Sciatic nerve (tissue), 2 donors: ENCODE data around the gene C21orf91. TPM values are rescaled to one million over a fixed set of nuclear protein-coding genes. Genes with fewer than 3 reads are reported as not detected.

ENCODE experiments used
- ATAC-seq: fragments of 200-7000 bp; cut with Tn5 transposase; one replicate; pipeline ENCODE4 v1.9.1; 2020; ENCODE audit warnings: mild to moderate bottlenecking, moderate library complexity
- DNase-seq: peaks from one replicate; pipeline ENCODE4 v3.0.0-alpha.2; 2020; ENCODE audit warnings: low spot score
- intact Hi-C: fragments of 100-400 bp; cut with DNase I; formaldehyde crosslinking; loops from one replicate; pipeline ENCODE4 v1.14.2; 2022
- total RNA-seq: library from RNA; stranded (reverse); fragmentation: NEBNext Ultra II Directional; extraction: Animal tissue kit (Norgen Biotek cat#: 25700); gene quantifications from one replicate; pipeline ENCODE4 v1.2.1, GENCODE V29; 2021
- donor health status: DM: no; HTN: no; CAD: no.
- donor health status: DM: no; HTN: no; CAD: no.

Gene C21orf91
- 24.4 TPM for total RNA-seq

DNA sequence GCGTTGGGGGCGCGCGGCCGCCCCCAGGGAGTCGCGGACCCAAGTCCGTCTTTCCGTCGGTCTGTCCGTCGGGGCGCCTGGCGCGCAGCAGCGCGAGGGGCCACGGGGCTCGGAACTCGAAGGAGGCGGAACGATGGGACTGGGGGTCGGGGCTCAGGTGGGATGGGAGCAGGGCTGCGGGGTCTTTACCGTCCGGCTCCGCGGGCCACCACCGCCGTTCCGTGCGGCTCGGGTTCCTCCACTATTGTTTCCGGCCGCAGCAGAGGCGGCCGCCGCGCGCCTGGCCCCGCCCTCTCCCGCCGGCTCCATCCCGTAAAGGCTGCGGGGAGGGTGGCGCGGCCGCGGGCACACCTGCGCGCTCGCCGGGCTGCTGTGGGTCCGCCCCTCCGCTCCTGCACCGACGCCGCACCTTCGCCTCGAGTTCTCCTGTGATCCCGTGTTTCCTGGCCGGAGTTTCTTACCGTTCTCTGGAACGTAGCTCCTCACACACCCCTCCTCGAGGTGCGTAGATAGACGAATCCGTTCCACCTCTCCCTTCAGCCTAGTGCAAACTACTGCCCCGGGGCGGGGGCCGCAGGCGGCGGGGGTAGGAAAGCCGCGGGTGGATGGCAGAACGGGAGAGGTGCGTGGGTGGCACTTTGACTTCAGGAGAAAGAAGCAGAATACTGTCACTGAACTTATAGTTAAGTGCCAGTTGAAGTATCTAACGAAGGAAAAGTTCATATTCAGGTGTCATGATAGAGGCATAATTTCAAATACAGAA, at the start of gene C21orf91:
Gene C21orf91 (minus strand): TSS at position 243 of the 763 bp plus-strand sequence. CDS start 1,038 bp downstream, outside the sequence.
- intact Hi-C loops: no loop called here
- DNase-seq: peak; percentile 91
- ATAC-seq: peak; percentile 98

DNA sequence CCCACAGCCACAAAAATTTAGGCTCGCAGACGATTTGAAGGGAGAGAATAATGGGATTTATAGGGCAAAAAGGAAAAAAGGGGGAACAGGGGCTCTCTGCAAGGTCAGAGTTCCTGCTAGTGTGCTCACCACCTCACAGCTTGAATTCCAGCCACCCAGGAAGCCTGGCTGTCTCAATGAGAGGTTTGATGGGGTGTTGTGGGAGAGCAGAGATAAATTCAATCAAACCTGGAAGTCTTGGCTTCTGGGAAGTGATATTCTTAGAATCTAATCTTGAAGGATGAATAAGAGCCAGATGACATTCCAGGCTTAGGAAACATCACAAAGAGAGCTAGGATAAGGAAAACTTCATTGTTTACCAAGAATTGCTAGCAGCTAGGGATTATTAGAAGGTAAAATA, 47.4 kb upstream of the C21orf91 start:
- intact Hi-C loops: no loop called here
- no peak for ATAC-seq
- DNase-seq: no peak

- no peak for DNase-seq
- no peak for ATAC-seq
- intact Hi-C loops: no loop called here
Measured at GRCh38 chr21:17859661-17860060, 40.5 kb upstream of the C21orf91 start.

DNA sequence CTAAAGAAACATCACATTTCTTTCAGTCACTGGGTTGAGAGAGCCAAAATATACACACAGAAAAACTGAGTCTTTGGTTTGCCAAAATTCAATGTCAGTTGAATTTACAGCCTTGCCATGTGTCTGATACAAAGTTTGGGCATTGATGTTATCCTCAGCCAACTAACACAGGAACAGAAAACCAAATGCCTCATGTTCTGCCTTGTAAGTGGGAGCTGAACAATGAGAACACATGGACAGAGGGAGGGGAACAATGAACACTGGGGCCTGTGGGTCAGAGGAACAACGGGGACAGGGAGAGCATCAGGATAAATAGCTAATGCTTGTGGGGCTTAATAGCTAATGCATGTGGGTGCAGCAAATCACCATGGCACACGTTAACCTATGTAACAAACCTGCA, 39.6 kb upstream of the C21orf91 start:
- no peak for ATAC-seq
- intact Hi-C loops: no loop called here

DNA sequence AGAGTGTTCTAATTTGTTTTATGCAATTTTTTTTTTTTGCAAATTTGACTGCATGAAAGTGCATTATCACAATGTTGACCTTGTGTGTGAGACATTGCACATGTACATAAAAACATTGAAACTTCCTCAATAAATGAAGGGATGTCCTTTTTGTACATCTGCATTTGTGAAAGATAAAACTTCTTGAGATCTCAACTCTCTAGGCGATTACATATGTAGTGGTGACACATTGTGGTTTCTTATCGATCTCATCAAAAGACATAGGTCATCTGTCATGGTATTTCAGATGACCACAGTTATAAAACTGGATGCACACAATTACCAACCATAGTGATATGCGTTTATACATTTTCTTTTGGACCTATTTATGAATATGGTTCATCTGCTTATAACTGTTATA, 35.6 kb upstream of the C21orf91 start:
- no peak for DNase-seq
- ATAC-seq: no peak
- intact Hi-C loops: no loop called here

More for the DNA sequence above, 39.6 kb upstream of the C21orf91 start:
- DNase-seq: no peak

DNA sequence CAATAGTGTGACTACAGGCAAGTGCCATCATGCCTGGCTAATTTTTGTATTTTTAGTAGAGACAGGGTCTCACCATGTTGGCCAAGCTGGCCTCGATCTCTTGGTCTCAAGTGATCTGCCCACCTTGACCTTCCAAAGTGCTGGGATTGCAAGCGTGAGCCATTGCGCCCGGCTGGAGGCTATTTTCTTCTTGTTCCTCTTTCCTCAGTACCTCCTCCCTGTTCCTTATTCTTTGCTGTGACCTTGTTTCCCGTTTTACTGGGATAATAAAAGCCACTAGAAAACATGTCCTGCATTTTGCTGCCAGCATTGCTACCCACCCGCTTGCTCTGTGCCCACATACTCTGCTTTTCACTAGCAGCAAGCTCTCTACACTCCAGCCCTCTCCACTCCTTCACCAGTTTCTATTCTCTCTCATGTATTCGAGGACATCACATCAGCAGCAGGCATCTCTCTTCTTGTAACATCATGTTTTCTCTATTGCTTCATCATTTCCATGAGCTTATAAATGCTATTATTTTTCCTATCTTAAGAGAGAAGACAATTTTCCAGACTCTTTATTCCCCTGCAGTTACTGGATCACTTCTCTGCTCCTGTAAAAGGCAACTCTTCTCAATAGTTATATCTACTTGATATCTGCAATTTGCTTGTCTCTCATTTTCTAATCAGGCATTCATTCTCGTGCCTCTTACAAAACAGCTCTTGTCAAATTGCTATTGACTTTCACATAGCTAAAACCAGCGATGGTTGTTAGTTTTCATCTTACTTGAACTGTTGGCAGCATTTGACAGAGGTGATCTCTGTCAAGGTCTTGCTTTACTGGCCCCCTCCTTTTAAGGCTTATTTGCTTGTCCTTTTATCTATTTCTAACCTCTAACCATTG, 34.5 kb upstream of the C21orf91 start:
- DNase-seq (no peak), ATAC-seq (no peak)
- intact Hi-C loops: no loop called here

DNA sequence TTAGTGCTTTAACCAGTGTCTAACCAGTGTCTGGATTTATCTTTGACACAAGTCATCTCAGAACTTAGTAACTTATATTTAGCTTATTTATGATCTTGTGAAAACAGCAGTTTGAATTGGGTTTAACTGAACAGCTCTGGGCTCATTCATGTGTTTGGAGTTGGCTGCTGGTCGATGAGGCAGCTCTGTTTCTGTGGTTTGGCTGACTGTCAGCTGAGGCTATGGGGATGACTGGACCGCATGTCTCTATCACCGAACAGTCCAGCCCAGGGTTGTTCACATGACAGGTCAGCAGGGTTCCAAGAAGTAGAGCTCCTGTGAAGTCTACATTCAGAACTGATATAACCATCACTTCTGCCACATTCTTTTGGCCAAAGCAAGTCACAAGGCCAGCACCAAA, 29.1 kb upstream of the C21orf91 start:
- peak; percentile 65 for DNase-seq
- intact Hi-C loops: no loop called here
- ATAC-seq: peak; percentile 87

DNA sequence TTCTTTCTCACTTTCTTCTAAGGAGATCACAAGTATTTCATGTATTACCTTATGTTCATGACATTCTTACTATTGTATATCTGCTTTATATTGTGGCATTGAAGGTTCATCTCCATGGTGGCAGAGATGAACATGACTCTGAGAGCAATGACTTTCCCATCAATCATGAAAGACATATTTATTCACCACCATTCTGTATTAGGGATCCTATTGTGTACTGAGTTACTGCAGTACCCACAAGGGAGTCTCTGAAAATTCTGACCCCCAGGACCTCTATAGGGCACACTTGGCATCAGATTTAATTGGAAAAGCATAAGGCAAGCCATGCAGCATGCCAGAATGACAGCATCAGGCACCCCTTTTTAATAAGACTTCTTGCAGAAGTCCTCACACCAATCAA, 21.9 kb upstream of the C21orf91 start:
- intact Hi-C loops: no loop called here
- no peak for DNase-seq
- no peak for ATAC-seq

DNA sequence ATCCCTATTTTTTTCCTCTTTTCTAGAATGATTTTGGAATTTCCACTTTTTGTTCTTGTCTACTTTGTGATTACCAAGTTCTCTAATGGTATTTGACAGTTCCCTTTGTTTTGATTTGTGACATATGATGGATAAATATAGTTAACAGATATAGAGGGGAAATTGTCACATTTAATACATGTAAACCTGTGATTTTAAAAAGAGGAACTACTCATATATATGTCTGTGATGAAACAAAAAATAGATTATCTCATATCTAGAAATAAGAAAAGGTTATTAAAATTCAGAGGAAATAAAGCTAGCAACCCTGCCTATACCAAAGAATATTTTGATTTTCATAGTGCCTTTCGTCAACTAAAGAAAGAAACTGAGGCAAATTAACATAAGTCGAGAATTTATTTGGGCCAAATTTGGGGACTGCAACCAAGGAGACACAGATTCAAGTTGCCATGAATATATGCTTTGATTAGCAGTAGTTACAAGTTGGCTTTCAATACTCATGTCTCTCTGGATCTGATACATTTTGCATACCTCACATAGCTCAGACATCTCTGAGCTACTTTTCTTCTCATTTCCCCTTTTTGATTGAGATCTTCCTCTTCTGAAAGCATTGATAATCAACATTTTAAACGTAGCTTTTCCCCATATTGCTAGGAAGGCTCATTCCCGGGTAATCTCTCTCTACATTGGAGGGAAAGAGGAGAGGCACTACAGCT, 15.6 kb upstream of the C21orf91 start:
- no peak for DNase-seq
- intact Hi-C loops: no loop called here
- no peak for ATAC-seq

- ATAC-seq (no peak), DNase-seq (no peak)
- intact Hi-C loops: no loop called here
Measured at GRCh38 chr21:17829472-17829871, 10.3 kb upstream of the C21orf91 start.

DNA sequence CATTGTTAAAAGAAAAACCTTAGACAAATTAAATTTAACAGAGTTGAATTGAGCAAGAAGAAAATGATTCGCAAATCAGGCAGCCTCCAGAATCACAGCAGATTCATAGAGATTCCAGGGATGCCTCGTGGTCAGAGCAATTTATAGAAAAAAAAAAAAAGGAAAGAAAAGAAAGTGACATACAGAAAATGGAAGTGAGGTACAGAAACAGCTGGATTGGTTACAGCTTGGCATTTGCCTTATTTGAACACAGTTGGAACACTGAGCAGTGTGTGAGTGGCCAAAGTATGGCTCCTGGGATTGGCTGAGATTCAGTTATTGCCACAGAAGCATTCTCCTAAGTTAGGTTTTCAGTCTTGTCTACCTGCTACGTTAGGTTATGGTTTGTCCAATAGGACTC, 9.1 kb upstream of the C21orf91 start:
- ATAC-seq (no peak), DNase-seq (no peak)
- intact Hi-C loops: no loop called here

DNA sequence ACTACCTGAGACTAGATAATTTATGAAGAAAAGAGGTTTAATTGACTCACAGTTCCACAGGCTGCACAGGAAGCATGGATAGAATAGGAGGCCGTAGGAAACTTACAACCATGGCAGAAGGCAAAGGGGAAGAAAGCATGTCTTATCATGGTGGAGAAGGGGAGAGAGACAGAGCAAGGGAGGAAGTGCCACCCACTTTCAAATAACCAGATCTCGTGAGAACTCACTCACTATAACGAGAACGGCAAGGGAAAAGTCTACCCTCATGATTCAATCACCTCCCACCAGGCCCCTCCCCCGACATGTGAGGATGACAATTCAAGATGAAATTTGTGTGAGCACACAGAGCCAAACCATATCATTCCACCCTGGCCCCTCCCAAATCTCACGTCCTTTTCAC, 4.7 kb upstream of the C21orf91 start:
- no peak for ATAC-seq
- no peak for DNase-seq
- intact Hi-C loops: no loop called here

- intact Hi-C loops: no loop called here
- ATAC-seq: no peak
- DNase-seq: no peak
Measured at GRCh38 chr21:17821121-17821520, 2.0 kb upstream of the C21orf91 start.

GRCh38 chr21:17819877-17820229, 697 bp upstream of the C21orf91 start:
- ATAC-seq: peak; percentile 74
- no peak for DNase-seq
- intact Hi-C loops: no loop called here

DNA sequence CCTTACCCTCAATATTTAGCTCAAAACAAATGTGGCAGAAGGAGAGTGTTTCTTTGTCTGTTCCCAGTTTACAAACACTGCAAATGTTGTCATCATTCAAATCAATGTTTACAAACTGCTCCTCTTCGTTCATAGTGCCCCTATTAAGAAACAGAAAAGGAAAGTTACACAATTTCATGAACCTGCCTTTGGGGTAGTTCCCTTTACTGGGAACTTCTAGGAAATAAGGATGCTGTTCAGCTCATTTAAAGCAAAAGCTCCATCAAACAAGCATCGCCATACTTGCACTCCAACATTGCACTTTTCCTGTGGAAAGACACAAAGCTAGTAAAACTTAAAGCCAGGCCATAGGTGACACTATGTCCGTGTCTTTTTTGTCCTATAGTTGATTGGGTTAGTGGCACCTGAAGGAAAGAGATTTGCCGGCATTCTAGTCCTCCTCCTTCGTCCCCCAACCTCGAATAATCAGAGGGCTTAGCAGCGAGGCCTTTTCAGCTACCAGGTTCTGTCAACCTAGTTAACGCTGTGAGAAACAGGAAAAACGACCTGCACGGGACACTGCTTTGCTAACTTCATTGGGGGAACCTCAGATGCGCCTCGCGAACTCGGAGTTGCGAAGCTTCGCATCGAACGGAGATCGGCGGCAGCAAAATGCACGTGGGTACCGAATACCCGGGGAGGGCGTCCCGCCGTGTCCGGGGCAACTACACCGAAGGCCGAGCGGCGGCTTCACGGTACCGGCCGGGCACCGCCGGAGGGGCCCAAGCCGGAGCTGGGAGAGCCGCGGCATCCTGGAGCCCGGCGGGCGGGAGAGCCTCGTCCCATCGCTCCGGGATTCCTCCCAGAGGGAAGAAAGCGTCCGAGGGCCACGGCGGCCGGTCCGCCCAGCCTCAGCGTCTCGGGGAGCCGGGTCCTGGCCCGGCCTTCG, 706 bp downstream of the C21orf91 start:
- ATAC-seq: peak; percentile 7
- intact Hi-C loops: no loop called here
- DNase-seq: peak; percentile 66

DNA sequence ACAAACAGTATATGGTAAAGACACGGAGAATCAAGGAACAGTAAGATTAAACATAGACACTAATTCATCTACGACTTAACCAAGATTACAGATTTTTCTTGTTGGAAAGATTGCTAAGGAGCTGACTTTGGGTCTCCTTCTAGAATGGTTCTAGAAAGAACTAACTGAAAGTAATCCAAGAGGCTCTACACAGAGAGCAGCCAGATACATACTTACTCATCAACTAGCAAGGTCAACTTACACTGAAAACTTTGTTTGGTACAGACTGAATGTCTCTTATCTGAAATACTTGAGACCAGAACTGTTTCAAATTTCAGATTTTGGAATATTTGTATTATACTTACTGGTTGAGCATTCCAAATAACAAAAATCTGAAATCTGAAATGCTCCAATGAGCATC, 5.8 kb downstream of the C21orf91 start:
- intact Hi-C loops: no loop called here

DNA sequence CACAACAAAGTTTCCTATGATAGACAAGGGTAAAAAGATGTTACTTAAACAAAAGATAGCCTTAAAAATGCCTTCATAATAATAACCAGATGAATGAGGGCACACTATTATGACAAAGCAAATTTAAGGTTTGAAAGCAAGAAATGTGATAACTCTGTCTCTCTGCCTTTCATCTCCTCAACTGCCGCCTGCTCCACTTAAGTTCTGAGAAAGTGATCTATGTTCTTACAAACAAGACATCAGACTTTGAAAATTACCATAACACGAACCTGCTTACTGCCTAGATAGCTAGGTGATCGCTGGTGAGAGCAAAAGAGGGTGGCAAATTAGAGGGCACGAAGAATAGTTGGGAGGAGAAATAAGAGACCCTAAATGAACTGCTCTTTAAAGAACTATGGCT, 13.2 kb downstream of the C21orf91 start:
- intact Hi-C loops: no loop called here
- DNase-seq: no peak
- ATAC-seq: no peak

More for the DNA sequence above, 5.8 kb downstream of the C21orf91 start:
- ATAC-seq: no peak
- DNase-seq: no peak

DNA sequence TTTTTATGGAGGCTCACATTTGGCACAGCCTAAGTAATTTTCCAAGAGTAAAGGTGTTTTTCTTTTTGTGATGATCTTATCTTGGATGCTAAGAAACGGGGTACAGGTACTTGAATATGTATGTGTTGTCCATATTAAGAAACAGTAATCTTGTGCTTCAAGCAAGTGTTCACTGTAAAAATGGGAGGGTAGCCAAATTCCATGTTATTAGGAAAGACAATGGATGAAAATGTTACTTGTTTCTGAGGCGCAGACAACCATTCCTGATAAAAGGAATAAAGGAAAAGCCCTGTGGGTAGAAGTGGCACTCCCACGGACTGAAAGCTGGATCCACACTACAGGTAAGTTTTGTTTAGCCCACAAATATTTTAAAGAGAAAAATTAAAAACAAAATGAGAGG, 15.6 kb downstream of the C21orf91 start:
- intact Hi-C loops: no loop called here
- DNase-seq: no peak
- ATAC-seq: no peak

- DNase-seq: no peak
- intact Hi-C loops: no loop called here
- ATAC-seq: no peak
Measured at GRCh38 chr21:17802572-17802971, 16.6 kb downstream of the C21orf91 start.
